A549 treated with CORT108297 at 1 μM for 4 hours (cell line): ENCODE measurements around the gene SOX21. TPM values are rescaled to one million over a fixed set of nuclear protein-coding genes. Genes with fewer than 3 reads are reported as not detected.

ENCODE experiments used
- total RNA-seq: library from RNA; stranded (reverse); fragments of 200-300 nt; extraction: Qiagen RNA extraction; gene quantifications from 5 replicates; pipeline ENCODE4 v1.2.3, GENCODE V29; 2022

The SOX21 gene
- total RNA-seq, result 0.75 to 1.5 TPM (median 1.1 TPM) in 5 replicates

DNA sequence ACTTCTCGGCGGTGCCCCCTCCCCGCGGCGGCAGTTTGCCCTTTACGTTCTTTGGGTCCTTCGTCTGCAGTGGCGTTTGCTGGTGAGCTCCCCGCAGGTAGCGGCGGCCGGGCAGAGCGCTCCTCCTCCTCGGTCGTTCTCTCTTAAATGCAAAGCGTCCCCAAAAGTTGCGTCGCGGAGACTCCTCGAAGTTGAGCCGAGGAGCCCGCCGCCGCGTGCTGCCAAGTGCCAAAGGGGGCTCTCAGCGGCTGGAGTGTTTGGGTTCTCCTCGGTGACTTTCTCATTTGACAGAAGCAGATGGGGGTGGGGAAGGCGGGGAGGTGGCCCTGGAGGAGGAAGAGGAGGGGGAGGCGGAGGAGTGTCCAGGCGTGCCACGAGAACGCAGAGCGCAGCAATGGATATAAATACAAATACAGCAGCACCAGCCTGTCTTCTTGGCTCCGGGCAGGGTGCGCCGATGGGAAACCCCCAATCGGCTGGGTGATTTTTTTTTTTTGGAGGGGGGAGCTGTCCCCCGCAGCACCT is at the start of gene SOX21:
Gene SOX21, minus strand, starts transcription at position 259 of the 525 bp plus-strand sequence. CDS start 496 bp downstream, outside the sequence.

Other genes starting within 250 kb of the SOX21 start
- gene DCT, start 232.9 kb downstream of the SOX21 start, total RNA-seq, result not detected in 5 replicates
- gene TGDS, start 116.4 kb downstream of the SOX21 start, total RNA-seq, result 7.7 to 10.7 TPM (median 8.6 TPM) in 5 replicates
- gene GPR180, start 110.7 kb downstream of the SOX21 start, total RNA-seq, result 2.9 to 3.8 TPM (median 3.6 TPM) in 5 replicates